Right ventricle myocardium superior (tissue), 1 donor: ENCODE data around the gene HEMK1. TPM values are rescaled to one million over a fixed set of nuclear protein-coding genes. Genes with fewer than 3 reads are reported as not detected.

ENCODE experiments used
- total RNA-seq: library from RNA; stranded (reverse); fragmentation: NEBNext Ultra II Directional; extraction: Animal tissue kit (Norgen Biotek cat#: 25700); gene quantifications from one replicate; pipeline ENCODE4 v1.2.1, GENCODE V29; 2021
- donor health status: DM: no; HTN: yes; CAD: no; lungs with severe emphysema.

HEMK1 gene
- total RNA-seq, 1 donor from 2014 or later, result 19.5 TPM

Other genes starting within 250 kb of the HEMK1 start
- gene HYAL2, start 246.8 kb upstream of the HEMK1 start, total RNA-seq, result 33.8 TPM
- 28.2 TPM for gene TUSC2, start 241.3 kb upstream of the HEMK1 start, total RNA-seq
- gene RASSF1, start 228.7 kb upstream of the HEMK1 start, total RNA-seq, result 14.1 TPM
- gene ZMYND10, start 223.8 kb upstream of the HEMK1 start, total RNA-seq, result not detected
- gene NPRL2, start 218.7 kb upstream of the HEMK1 start, total RNA-seq, result 14.8 TPM
- gene CYB561D2, start 218.7 kb upstream of the HEMK1 start, total RNA-seq, result 5.6 TPM
- 24.9 TPM for gene TMEM115, start 210.0 kb upstream of the HEMK1 start, total RNA-seq
- gene CACNA2D2, start 65.9 kb upstream of the HEMK1 start, total RNA-seq, result 1.6 TPM
- gene C3orf18, start 1.8 kb upstream of the HEMK1 start, total RNA-seq, result 53.1 TPM
- gene CISH, start 42.3 kb downstream of the HEMK1 start, total RNA-seq, result 8.0 TPM
- gene MAPKAPK3, start 47.6 kb downstream of the HEMK1 start, total RNA-seq, result 430 TPM
- gene DOCK3, start 105.4 kb downstream of the HEMK1 start, total RNA-seq, result 3.6 TPM